GM21381 (cell line): ENCODE results near the gene ADPRS.

Source experiments
- ATAC-seq: cut with Tn5 transposase; IDR thresholded peaks from one replicate; pipeline ENCODE4 v1.9.1; 2021; ENCODE audit warnings: mild to moderate bottlenecking, moderate library complexity; ENCODE audit not compliant: unreplicated experiment

Gene ADPRS

GRCh38 chr1:36107394-36107793, 18.7 kb downstream of the ADPRS start:
- no peak for ATAC-seq

- ATAC-seq = no peak
Observed at GRCh38 chr1:36108314-36108713, 19.6 kb downstream of the ADPRS start.

- no peak for ATAC-seq
Observed at GRCh38 chr1:36109041-36109679, 20.5 kb downstream of the ADPRS start.

GRCh38 chr1:36111151-36111550, 22.5 kb downstream of the ADPRS start:
- ATAC-seq = no peak

GRCh38 chr1:36112823-36113222, 24.1 kb downstream of the ADPRS start:
- no peak for ATAC-seq

- ATAC-seq = no peak
Observed at GRCh38 chr1:36114371-36114770, 25.7 kb downstream of the ADPRS start.

GRCh38 chr1:36115200-36115669, 26.5 kb downstream of the ADPRS start:
- ATAC-seq = no peak

GRCh38 chr1:36115931-36116330, 27.2 kb downstream of the ADPRS start:
- ATAC-seq = no peak

- ATAC-seq = no peak
Observed at GRCh38 chr1:36116901-36117300, 28.2 kb downstream of the ADPRS start.

- ATAC-seq = no peak
Observed at GRCh38 chr1:36118447-36119204, 29.9 kb downstream of the ADPRS start.

- no peak for ATAC-seq
Observed at GRCh38 chr1:36119456-36119855, 30.8 kb downstream of the ADPRS start.

GRCh38 chr1:36122062-36123030, 33.7 kb downstream of the ADPRS start:
- ATAC-seq = no peak

- ATAC-seq = no peak
Observed at GRCh38 chr1:36123356-36123755, 34.7 kb downstream of the ADPRS start.

GRCh38 chr1:36124404-36125128, 35.9 kb downstream of the ADPRS start:
- no peak for ATAC-seq

GRCh38 chr1:36125129-36125991, 36.7 kb downstream of the ADPRS start, which contains the start of gene COL8A2:
Gene COL8A2 (minus strand): TSS chr1:36125222. CDS start chr1:36100242, 24,980 bp downstream.
- no peak for ATAC-seq

- ATAC-seq = no peak
Observed at GRCh38 chr1:36126005-36126716, 37.5 kb downstream of the ADPRS start.

- no peak for ATAC-seq
Observed at GRCh38 chr1:36126797-36127500, 38.3 kb downstream of the ADPRS start.
